COR-L47 (cell line): Measurements from ENCODE around the gene OSBPL7.

Experiments
- DNase-seq: peaks from one replicate; lab custom pipeline; 2025; lab: John Stamatoyannopoulos, UW

The OSBPL7 gene

GRCh38 chr17:47847341-47848197 lies 26.0 kb upstream of the OSBPL7 start:
- DNase-seq: no peak

DNA sequence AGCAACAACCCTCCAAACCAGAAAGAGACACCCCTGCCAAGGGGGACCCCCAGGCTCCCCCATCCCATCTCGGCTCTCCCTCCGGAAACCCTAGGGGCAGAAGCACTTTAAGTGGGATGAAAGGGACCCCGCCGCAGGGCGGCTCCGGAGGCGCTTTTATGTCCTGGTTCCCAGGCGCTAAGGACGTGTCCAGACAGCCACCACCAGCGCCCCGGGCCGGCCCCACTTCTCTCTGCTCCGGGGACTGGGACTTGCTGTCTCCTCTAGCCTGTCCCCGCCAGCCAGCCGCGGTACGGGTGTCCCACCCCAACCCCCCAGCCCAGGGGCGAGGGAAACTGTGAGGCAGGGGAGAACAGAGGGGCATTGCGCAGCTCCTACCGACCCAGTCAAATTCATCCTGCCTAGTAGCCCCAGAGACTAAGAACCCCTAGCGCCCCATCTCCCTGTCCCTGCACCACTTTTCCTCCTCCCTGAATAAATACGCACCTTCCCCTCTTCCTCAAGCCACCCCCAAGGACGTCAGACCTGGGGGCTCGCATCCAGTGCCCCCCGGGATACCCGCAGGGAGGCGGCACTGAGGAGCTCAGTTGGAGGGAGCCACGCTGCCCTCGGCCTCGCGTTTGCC lies 25.2 kb upstream of the OSBPL7 start:
- DNase-seq: no peak

- no peak for DNase-seq
These were observed 24.1 kb upstream of the OSBPL7 start for GRCh38 chr17:47845716-47846075.

- DNase-seq: no peak
These were observed 23.5 kb upstream of the OSBPL7 start for GRCh38 chr17:47844814-47845715.

DNA sequence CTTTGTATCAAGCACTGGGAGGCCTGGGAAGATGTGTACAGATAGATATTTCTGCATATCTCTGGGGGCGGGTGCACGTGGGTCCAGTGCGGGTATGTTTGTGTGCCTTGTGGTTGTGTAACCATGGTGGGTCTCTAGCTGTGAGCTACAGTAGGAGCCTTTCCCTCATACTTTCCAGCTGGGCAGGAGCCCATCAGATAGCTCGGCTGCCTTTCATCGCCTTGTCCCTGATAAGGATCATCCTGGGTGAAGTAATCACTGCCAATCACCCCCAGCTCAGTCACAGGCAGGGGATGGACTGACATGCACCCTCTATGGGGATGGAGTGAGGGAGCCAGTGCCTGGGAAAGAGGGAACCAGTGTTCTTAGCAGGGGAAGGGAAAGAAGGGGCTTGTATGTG lies 22.6 kb upstream of the OSBPL7 start:
- no peak for DNase-seq

DNA sequence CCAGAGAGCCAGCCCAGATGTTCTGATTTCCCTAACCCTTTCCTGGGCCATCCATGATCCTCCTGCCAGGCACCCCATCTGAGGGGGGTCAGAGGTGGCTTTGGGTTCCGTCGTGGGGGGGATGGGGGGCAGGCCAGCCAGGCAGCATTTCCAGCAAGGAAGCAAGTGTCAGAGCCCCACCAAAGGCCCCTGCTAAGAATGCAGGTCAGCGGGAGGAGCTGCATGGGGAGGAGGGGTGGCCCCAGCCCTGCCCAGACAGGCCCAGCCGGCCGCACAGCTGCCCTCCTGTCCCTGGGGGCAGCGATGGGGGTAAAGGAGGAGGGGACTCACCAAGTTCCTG lies 21.8 kb upstream of the OSBPL7 start:
- DNase-seq: no peak

GRCh38 chr17:47841488-47842291 lies 20.1 kb upstream of the OSBPL7 start:
- no peak for DNase-seq

GRCh38 chr17:47840742-47841487 lies 19.3 kb upstream of the OSBPL7 start, which contains the start of gene SCRN2:
Gene SCRN2, minus strand, starts transcription at chr17:47841273. Its CDS starts 430 bp downstream, at chr17:47840843.
- DNase-seq: peak; percentile 77

- no peak for DNase-seq
These were observed 18.6 kb upstream of the OSBPL7 start for GRCh38 chr17:47840001-47840741.

GRCh38 chr17:47839071-47839470 lies 17.5 kb upstream of the OSBPL7 start:
- DNase-seq: no peak

- DNase-seq: no peak
These were observed 17.0 kb upstream of the OSBPL7 start for GRCh38 chr17:47838636-47839035.

- no peak for DNase-seq
These were observed 15.9 kb upstream of the OSBPL7 start for GRCh38 chr17:47837401-47838039.

- no peak for DNase-seq
These were observed 15.0 kb upstream of the OSBPL7 start for GRCh38 chr17:47836601-47837000.

DNA sequence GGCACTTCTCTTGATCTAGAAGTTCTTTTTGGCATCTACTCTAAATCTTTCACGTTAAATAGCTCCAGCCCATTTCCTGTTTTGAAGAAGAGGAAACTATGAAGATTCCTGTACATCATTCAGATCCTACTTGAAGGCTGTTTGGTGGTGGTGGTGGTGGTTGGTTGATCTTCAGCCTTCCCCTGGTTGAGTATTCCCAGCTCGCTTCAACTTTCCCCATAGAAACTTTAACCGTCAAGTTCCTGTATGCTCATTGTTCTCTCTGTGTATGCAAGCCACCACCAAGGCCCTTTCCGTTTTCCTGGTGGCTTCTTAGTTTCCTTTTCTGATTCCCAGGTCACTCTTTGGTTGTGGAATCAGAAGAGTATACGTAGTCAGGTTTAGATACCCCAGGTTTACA lies 13.2 kb upstream of the OSBPL7 start:
- no peak for DNase-seq

GRCh38 chr17:47831934-47832327 lies 10.3 kb upstream of the OSBPL7 start:
- no peak for DNase-seq

GRCh38 chr17:47831003-47831933 lies 9.7 kb upstream of the OSBPL7 start, which contains the start of the genes LRRC46 and MRPL10:
Gene LRRC46, plus strand, starts transcription at chr17:47831670. Its CDS starts 320 bp downstream, at chr17:47831990.
Gene MRPL10, minus strand, starts transcription at chr17:47831541. Its CDS starts 30 bp downstream, at chr17:47831511.
- peak; percentile 92 for DNase-seq

- no peak for DNase-seq
These were observed 8.9 kb upstream of the OSBPL7 start for GRCh38 chr17:47830396-47831002.

DNA sequence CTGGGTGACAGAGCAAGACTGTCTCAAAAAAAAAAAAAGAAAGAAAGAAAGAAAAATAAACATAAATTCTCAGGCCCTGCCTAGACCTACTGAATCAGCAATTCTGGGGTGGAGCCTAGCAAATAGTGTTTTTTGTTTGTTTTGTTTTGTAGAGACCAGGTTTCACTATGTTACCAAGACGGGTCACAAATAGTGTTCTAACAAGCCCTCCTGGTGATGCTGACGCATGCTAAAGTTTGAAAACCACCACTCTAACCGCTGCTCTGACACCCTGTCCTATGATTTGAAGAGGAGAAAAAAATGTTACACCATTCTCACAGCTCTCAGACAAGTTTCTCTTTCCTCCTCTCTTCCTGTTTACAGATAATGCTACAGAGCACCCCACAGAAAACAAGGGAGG lies 8.3 kb upstream of the OSBPL7 start:
- no peak for DNase-seq
